HepG2 (cell line): ENCODE results near the gene CAB39. TPM values are rescaled to one million over a fixed set of nuclear protein-coding genes. Genes with fewer than 3 reads are reported as not detected.

Experiments used
- ATAC-seq: fragments of 200-7000 bp; cut with Tn5 transposase; 3 replicates; pipeline ENCODE4 v1.9.1; 2020; ENCODE audit warnings: mild to moderate bottlenecking, moderate library complexity
- BruUV-seq: library from RNA; stranded (reverse); fragments of 400-500 nt; replicated peaks from 2 replicates; lab custom pipeline; 2021; lab: Mats Ljungman, UMichigan
- CTCF ChIA-PET: fragments of 300-600 bp; formaldehyde crosslinking; extraction: SDS; loops from one replicate; lab custom pipeline; 2021; ENCODE audit warnings: low total read pairs, inconsistent platforms, low intra/inter-chr PET ratio; lab: Yijun Ruan, JAX
- POLR2A ChIA-PET: fragments of 350-600 bp; sonication (Branson Sonifier 250); formaldehyde crosslinking; loops from one replicate; lab custom pipeline; 2020; ENCODE audit warnings: antibody characterized with exemption, inconsistent platforms; lab: Yijun Ruan, JAX
- DNase-seq: peaks from one replicate; pipeline ENCODE4 v3.0.0-alpha.2; 2015; ENCODE audit warnings: low spot score
- FAIRE-seq: peaks from 3 replicates; lab custom pipeline; 2011; peaks lifted over from hg19 to GRCh38; lab: Jason Lieb, UNC
- H2AFZ ChIP-seq: one replicate; pipeline ENCODE4 v1.6.1; 2011; ENCODE audit warnings: low read length, inconsistent platforms
- H3K27ac ChIP-seq: fragments of 300-600 bp; 3 replicates; pipeline ENCODE4 v1.8.0; 2011; ENCODE audit warnings: mixed run types, mild to moderate bottlenecking, mixed read lengths, low read length, inconsistent platforms; ENCODE audit not compliant: insufficient read depth; ENCODE audit errors: extremely low read length
- H3K27me3 ChIP-seq, 2 experiments: fragments of 200-600 bp in 1 of 2; 2 replicates in 1 of 2; 3 replicates in 1 of 2; pipeline versions ENCODE4 v1.6.0 to v1.8.0; 2011; ENCODE audit warnings: low read length in 2 of 2, mild to moderate bottlenecking in 2 of 2, moderate library complexity in 2 of 2, inconsistent platforms in 1 of 2; ENCODE audit not compliant: insufficient read depth in 2 of 2, control insufficient read depth in 1 of 2
- H3K36me3 ChIP-seq, 2 experiments: fragments of 200-600 bp in 1 of 2; replicated peaks in 1 of 2; 2 replicates in 1 of 2; 3 replicates in 1 of 2; pipeline versions ENCODE4 v1.5.1 to v1.8.0; 2011; ENCODE audit warnings: low read length in 2 of 2, inconsistent platforms in 1 of 2; ENCODE audit not compliant: insufficient read depth in 2 of 2, control insufficient read depth in 1 of 2
- H3K4me1 ChIP-seq: 2 replicates; pipeline ENCODE4 v1.5.1; 2012; ENCODE audit warnings: low read length, inconsistent platforms; ENCODE audit not compliant: insufficient read depth
- H3K4me2 ChIP-seq: 2 replicates; pipeline ENCODE4 v1.6.0; 2011; ENCODE audit warnings: low read depth, low read length, inconsistent platforms
- H3K4me3 ChIP-seq, 3 experiments: fragments of 200-600 bp in 1 of 3; sonication (generic), shearing (Covaris generic) in 1 of 3; replicated peaks in 1 of 3; 2 replicates each; pipeline ENCODE4 v1.5.1; 2011 to 2016; ENCODE audit warnings: low read length in 3 of 3, inconsistent platforms in 2 of 3, low read depth in 2 of 3, mild to moderate bottlenecking in 2 of 3, control low read depth in 1 of 3, mixed read lengths in 1 of 3; ENCODE audit not compliant: insufficient read depth in 1 of 3
- H3K79me2 ChIP-seq: one replicate; pipeline ENCODE4 v1.6.1; 2011; ENCODE audit warnings: low read length, inconsistent platforms; ENCODE audit not compliant: insufficient read depth
- H3K9ac ChIP-seq: 2 replicates; pipeline ENCODE4 v1.6.0; 2011; ENCODE audit warnings: mild to moderate bottlenecking, low read depth, low read length, inconsistent platforms; ENCODE audit not compliant: insufficient read depth
- H3K9me3 ChIP-seq: 2 replicates; pipeline ENCODE4 v1.5.1; 2012; ENCODE audit warnings: mild to moderate bottlenecking, low read length
- H4K20me1 ChIP-seq: 2 replicates; pipeline ENCODE4 v1.6.0; 2011; ENCODE audit warnings: inconsistent platforms, mild to moderate bottlenecking, low read length, moderate library complexity; ENCODE audit not compliant: insufficient read depth
- CEBPB ChIP-seq: IDR thresholded peaks from 2 replicates; pipeline ENCODE4 v1.6.1; 2011; ENCODE audit warnings: low read depth, low read length, improper control_type of control experiment, borderline replicate concordance
- POGK ChIP-seq: sonication (generic); formaldehyde crosslinking; conservative IDR thresholded peaks from 2 replicates; pipeline ENCODE4 v1.8.0; 2022; ENCODE audit warnings: mild to moderate bottlenecking, moderate library complexity, missing genetic modification reagents
- RAD21 ChIP-seq: fragments of 450-650 bp; formaldehyde crosslinking; IDR thresholded peaks from 2 replicates; pipeline ENCODE4 v1.5.0; 2020; ENCODE audit warnings: mild to moderate bottlenecking
- RFX5 ChIP-seq: IDR thresholded peaks from 2 replicates; pipeline ENCODE4 v1.6.1; 2011; ENCODE audit warnings: low read depth, low read length, improper control_type of control experiment
- TBP ChIP-seq: sonication (generic); formaldehyde crosslinking; IDR thresholded peaks from 2 replicates; pipeline ENCODE4 v1.5.0; 2020; ENCODE audit warnings: missing genetic modification reagents
- U2AF1 ChIP-seq: fragments of 200-400 bp; formaldehyde crosslinking; optimal IDR thresholded peaks from 2 replicates; pipeline ENCODE3; 2017; ENCODE audit warnings: mild to moderate bottlenecking, low read depth, low read length
- ZNF136 ChIP-seq: sonication (generic); formaldehyde crosslinking; IDR thresholded peaks from 2 replicates; pipeline ENCODE4 v1.8.1; 2022; ENCODE audit warnings: low read depth, mild to moderate bottlenecking, moderate library complexity, missing genetic modification reagents
- ZNF484 ChIP-seq: sonication (generic); formaldehyde crosslinking; IDR thresholded peaks from 2 replicates; pipeline ENCODE4 v1.5.1; 2020; ENCODE audit warnings: mild to moderate bottlenecking, low read depth, missing genetic modification reagents, borderline replicate concordance
- ZNF501 ChIP-seq: sonication (generic); formaldehyde crosslinking; IDR thresholded peaks from 2 replicates; pipeline ENCODE4 v1.5.1; 2020; ENCODE audit warnings: mild to moderate bottlenecking, moderate library complexity, missing genetic modification reagents
- ZNF567 ChIP-seq: sonication (generic); formaldehyde crosslinking; IDR thresholded peaks from 2 replicates; pipeline ENCODE4 v1.8.1; 2023; ENCODE audit warnings: mild to moderate bottlenecking, missing genetic modification reagents, borderline replicate concordance
- WGBS: methylation state at CpG from one replicate; pipeline ENCODE4 v1.1.6; 2017; ENCODE audit warnings: low lambda C conversion rate; 5-methylcytosine and 5-hydroxymethylcytosine counted together
- in situ Hi-C: cut with HindIII; loops from 2 replicates; pipeline ENCODE4 v1.10.0; 2017; ENCODE audit warnings: low pct_unique_long_range_greater_than_20kb; ENCODE audit not compliant: extremely low pct_ligation_motif_present
- intact Hi-C: fragments of 100-400 bp; cut with micrococcal nuclease; formaldehyde crosslinking; loops from one replicate; pipeline ENCODE4 v1.10.0; 2022; ENCODE audit not compliant: unreplicated experiment
- polyA plus RNA-seq, 8 experiments: library from polyadenylated mRNA; depleted of rRNA in 3 of 8; stranded (reverse) in 7 of 8; unstranded in 1 of 8; fragments of >200 nt; fragmentation: Illumina TruSeq in 4 of 8; extraction: Trizol in 4 of 8; gene quantifications; 2 replicates each; pipeline versions ENCODE4 v1.2.1 to v1.2.3, GENCODE V29; 2011 to 2016; ENCODE audit warnings: low read depth in 4 of 8, missing spikeins in 1 of 8, mixed read lengths in 1 of 8; ENCODE audit not compliant: insufficient read depth in 1 of 8
- total RNA-seq, 5 experiments: library from RNA; depleted of rRNA; stranded (reverse); fragments of >200 nt; fragmentation: Illumina TruSeq; extraction: Trizol; gene quantifications; 2 replicates each; pipeline ENCODE4 v1.2.3, GENCODE V29; 2016; ENCODE audit warnings: low read depth in 1 of 5
- TF ChIP-seq, protein P1 (sequence below): sonication (generic); formaldehyde crosslinking; IDR thresholded peaks from 2 replicates; pipeline ENCODE4 v1.8.1; 2023; ENCODE audit warnings: missing genetic modification reagents, mild to moderate bottlenecking, borderline replicate concordance
- TF ChIP-seq, protein P2 (sequence below): sonication (generic); formaldehyde crosslinking; IDR thresholded peaks from 2 replicates; pipeline ENCODE4 v1.4.0; 2020; ENCODE audit warnings: mild to moderate bottlenecking, missing genetic modification reagents

The CAB39 gene
- total and polyA plus RNA-seq, 2 of the 13 experiments (the other 11 are each of a cell fraction or from before 2014, with no cell fraction given): 19.3 to 45.3 TPM

DNA sequence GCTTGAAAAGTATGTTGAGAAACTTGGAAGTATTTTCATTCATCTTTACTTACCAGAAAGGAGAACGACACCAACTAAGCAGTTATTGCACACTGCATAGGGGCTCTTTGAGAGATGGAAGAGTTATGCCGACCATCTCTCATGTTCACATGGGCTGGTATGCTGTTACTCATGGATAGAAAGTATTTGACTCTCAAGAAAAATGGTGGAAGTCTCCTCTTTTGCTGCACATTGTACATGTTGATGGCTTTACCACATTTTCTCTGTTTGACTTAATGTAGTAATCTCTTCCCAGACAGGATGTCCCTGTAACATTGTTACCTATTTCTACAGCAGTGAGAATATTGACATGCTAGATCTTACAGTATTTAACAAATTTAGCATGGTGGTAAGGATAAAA, 23.2 kb downstream of the CAB39 start:
- 91% methylated on average over 2 of the region's 2 CpGs for WGBS
- Histone ChIP-seq H4K20me1 (peaks cover 35% of the 10 kb centered on the region), H3K4me3 (no peak overlapping the region), H3K4me1 (peaks cover 50% of the 10 kb centered on the region), H3K27me3 (no peaks in the 10 kb centered on the region), H3K79me2 (peaks cover 41% of the 10 kb centered on the region), H3K9me3 (no peaks in the 10 kb centered on the region), H3K27ac (no peak overlapping the region), H3K9ac (no peak overlapping the region), H2AFZ (no peak overlapping the region), H3K36me3 (peaks cover 3 to 5% of the 10 kb centered on the region in 2 experiments; a peak in 2 of 5 replicates), H3K4me2 (no peak overlapping the region)
- CTCF ChIA-PET: no interaction called here
- intact Hi-C loops (no loop called here), in situ Hi-C loops (no loop called here)
- no peak for TF ChIP-seq U2AF1
- TF ChIP-seq ZNF484 (CRISPR knock-in tag): no peak
- no peak for TF ChIP-seq RFX5
- TF ChIP-seq, protein P1, sequence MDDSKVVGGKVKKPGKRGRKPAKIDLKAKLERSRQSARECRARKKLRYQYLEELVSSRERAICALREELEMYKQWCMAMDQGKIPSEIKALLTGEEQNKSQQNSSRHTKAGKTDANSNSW (CRISPR knock-in tag): no peak
- no peak for TF ChIP-seq POGK (CRISPR knock-in tag)
- TF ChIP-seq, protein P2, sequence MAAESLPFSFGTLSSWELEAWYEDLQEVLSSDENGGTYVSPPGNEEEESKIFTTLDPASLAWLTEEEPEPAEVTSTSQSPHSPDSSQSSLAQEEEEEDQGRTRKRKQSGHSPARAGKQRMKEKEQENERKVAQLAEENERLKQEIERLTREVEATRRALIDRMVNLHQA (CRISPR knock-in tag): no peak
- no peak for TF ChIP-seq TBP (CRISPR knock-in tag)
- TF ChIP-seq ZNF501 (CRISPR knock-in tag): no peak
- no peak for TF ChIP-seq RAD21 (CRISPR knock-in tag)
- no peak for TF ChIP-seq CEBPB
- TF ChIP-seq ZNF567 (CRISPR knock-in tag): no peak
- no peak for TF ChIP-seq ZNF136 (CRISPR knock-in tag)
- POLR2A ChIA-PET: interaction anchor here (0.6 kb wide), 1 partner anchor 26 kb away, joined by 3 read pairs; no protein-coding TSS in a partner anchor
- DNase-seq (no peak), FAIRE-seq (no peak), ATAC-seq (no peak)
- BruUV-seq: no TSS peak
